ENCODE measurements around the gene PLEKHO2. TPM values are rescaled to one million over a fixed set of nuclear protein-coding genes. Genes with fewer than 3 reads are reported as not detected.

The PLEKHO2 gene
- total and polyA plus RNA-seq, 10 of the 15 experiments (the other 5 are each of a cell fraction or from before 2014, with no cell fraction given) = 1.4 to 25.6 (median 20.5) TPM

DNA sequence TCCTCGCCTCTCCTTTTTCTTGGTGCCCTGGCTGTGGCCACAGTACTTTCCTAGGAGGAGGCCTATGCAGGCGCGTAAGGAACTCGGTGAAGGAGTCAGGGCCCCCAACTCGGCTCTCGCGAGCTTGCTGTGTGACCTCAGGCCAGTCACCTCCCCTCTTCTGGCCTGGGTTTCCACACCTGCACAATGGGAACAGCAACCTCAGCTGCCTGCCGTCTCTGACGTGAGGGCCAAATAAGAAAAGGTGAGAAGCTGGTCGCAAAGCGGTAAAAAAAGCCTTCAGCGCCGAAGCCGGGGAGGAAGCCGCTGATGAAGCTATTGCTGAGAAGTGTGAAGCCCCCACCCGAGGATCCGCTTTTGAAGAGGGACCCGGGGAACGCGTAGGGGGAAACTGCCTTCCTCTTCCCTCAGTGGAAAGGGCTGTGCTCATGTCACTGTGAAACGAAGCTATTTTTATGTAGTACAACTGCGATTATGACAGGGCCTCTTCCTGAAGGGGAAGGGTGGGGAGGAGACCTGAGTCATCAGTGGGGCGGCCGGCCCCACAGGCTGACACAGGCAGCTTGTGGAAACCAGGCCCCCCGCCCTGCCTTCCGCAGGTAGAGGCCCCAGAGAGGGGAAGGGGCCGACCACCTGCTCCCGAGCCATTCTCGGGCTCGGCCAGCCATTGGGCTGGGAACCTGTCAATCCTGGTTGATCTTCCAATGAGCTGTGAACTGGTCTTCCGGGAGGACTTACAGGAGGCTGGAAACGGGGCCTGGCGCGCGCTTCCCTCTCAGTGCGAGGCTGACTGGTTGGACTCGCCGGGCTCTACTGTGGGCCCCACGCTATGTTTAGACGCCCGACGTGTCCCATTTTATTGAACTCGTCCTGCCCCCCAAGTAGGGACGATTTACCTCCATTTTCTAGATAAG, 52.0 kb downstream of the PLEKHO2 start:
- peak; percentile 99 for DNase-seq (ENCODE audit: low read depth, low spot score)
- TF ChIP-seq RCOR1 (conservative IDR thresholded peaks at IDR 0.05; ENCODE audit: low read depth, low read length) (no peak), ZBTB11 (CRISPR knock-in tag; IDR thresholded peaks at IDR 0.05) (no peak), ZNF207 (IDR thresholded peaks at IDR 0.05; ENCODE audit: borderline replicate concordance) (peak; percentile 45; the same call in 1 of the 2 replicates), SREBF2 (IDR thresholded peaks at IDR 0.05; ENCODE audit: low read length) (no peak), SUZ12 (IDR thresholded peaks at IDR 0.05; ENCODE audit: unreplicated experiment) (no peak), BRCA1 (IDR thresholded peaks at IDR 0.05; ENCODE audit: low read depth, low read length) (peak; percentile 73), PAX8 (IDR thresholded peaks at IDR 0.05) (no peak), CHD2 (IDR thresholded peaks at IDR 0.05; ENCODE audit: borderline replicate concordance, low read depth, low read length) (peak; percentile 96), LARP7 (IDR thresholded peaks at IDR 0.05) (peak; percentile 37; the same call in 1 of the 2 replicates), SPI1 (IDR thresholded peaks at IDR 0.05; ENCODE audit: borderline replicate concordance, insufficient read depth, low read depth, low read length) (peak; percentile 60), RB1 (IDR thresholded peaks at IDR 0.05; ENCODE audit: borderline replicate concordance) (0 out of 2 replicates have a peak, but pooled peaks have one; percentile 32), IRF5 (IDR thresholded peaks at IDR 0.05; ENCODE audit: borderline replicate concordance) (no peak), POLR2AphosphoS2 (IDR thresholded peaks at IDR 0.05; ENCODE audit: low read depth, low read length) (peak; percentile 34; the same call in 1 of the 2 replicates)
- TF ChIP-seq, protein P1, sequence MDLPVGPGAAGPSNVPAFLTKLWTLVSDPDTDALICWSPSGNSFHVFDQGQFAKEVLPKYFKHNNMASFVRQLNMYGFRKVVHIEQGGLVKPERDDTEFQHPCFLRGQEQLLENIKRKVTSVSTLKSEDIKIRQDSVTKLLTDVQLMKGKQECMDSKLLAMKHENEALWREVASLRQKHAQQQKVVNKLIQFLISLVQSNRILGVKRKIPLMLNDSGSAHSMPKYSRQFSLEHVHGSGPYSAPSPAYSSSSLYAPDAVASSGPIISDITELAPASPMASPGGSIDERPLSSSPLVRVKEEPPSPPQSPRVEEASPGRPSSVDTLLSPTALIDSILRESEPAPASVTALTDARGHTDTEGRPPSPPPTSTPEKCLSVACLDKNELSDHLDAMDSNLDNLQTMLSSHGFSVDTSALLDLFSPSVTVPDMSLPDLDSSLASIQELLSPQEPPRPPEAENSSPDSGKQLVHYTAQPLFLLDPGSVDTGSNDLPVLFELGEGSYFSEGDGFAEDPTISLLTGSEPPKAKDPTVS (IDR thresholded peaks at IDR 0.05; ENCODE audit: low read depth, low read length) = 0 out of 2 replicates have a peak, but pooled peaks have one; percentile 17

More for the DNA sequence above, 52.0 kb downstream of the PLEKHO2 start:
- peak overlapping the region; percentile 99 for H3K4me2 ChIP-seq (ENCODE audit: control insufficient read depth, insufficient read depth)
- under 1% methylated on average over 43 of the region's 44 CpGs for WGBS (ENCODE audit: insufficient coverage, insufficient replicate concordance, low lambda C conversion rate, missing lambda C conversion rate)
- H4K20me1 ChIP-seq (ENCODE audit: control insufficient read depth, insufficient read depth) = no peaks in the 10 kb centered on the region
- H2AFZ ChIP-seq (ENCODE audit: control insufficient read depth, low read depth, low read length) = peak overlapping the region; percentile 52
- ATAC-seq (peak; percentile 81), FAIRE-seq (peak; percentile 86)
- intact Hi-C loops (cut with micrococcal nuclease; ENCODE audit: unreplicated experiment) (loop anchor here (1.0 to 5.0 kb wide), 7 partner anchors 48 to 731 kb away; partner anchors contain the start of genes MTFMT, PIF1, PPIB and RNU5B-1), in situ Hi-C loops (cut with MboI) (loop anchor here (25.0 kb wide), 1 partner anchor 1406 kb away; no protein-coding TSS in a partner anchor)
- peaks cover 42% of the 10 kb centered on the region for H3K4me1 ChIP-seq (ENCODE audit: control insufficient read depth, insufficient read depth, low read length)
- TSS peak; percentile 97 for BruUV-seq (replicated peaks)
- CTCF ChIA-PET = interaction anchor here (0.5 to 6.2 kb wide), 31 partner anchors 8 to 404 kb away, joined by 3 to 78 read pairs (median 5); partner anchors contain the start of genes PIF1 and SPG21
- H3K9ac ChIP-seq (ENCODE audit: control insufficient read depth, insufficient read depth, low read length) = peak overlapping the region; percentile 80
- SMC1A ChIA-PET (ENCODE audit: uncharacterized antibody, unreplicated experiment) = interaction anchor here (0.8 to 7.4 kb wide), 32 partner anchors 10 to 730 kb away, joined by 3 to 118 read pairs (median 6); partner anchors contain the start of genes PIF1 and PLEKHO2
- peak overlapping the region; percentile 97 for H3K27ac ChIP-seq (ENCODE audit: control insufficient read depth, insufficient read depth)
- H3K36me3 ChIP-seq (ENCODE audit: control insufficient read depth in 2 of 2, insufficient read depth in 2 of 2, low read length in 1 of 2) = no peaks in the 10 kb centered on the region
- peaks cover 9% of the 10 kb centered on the region for H3K79me2 ChIP-seq (ENCODE audit: control insufficient read depth, insufficient read depth, low read length)
- H3K9me3 ChIP-seq (replicated peaks; ENCODE audit: control insufficient read depth, insufficient read depth, low read length) = no peaks in the 10 kb centered on the region
- H3K27me3 ChIP-seq (replicated peaks in 1 of 2; ENCODE audit: control insufficient read depth in 2 of 2, insufficient read depth in 2 of 2, low read length in 1 of 2) = no peaks in the 10 kb centered on the region
- POLR2A ChIA-PET = interaction anchor here (0.6 to 9.0 kb wide), 31 partner anchors 8 to 411 kb away, joined by 3 to 136 read pairs (median 5); partner anchors contain the start of genes ANKDD1A, PIF1, PLEKHO2 and RNU5B-1
- peak overlapping the region; percentile 78 for H3K4me3 ChIP-seq
- RAD21 ChIA-PET (ENCODE audit: unreplicated experiment) = interaction anchor here (0.6 to 5.8 kb wide), 34 partner anchors 7 to 648 kb away, joined by 3 to 129 read pairs (median 6); partner anchors contain the start of genes CLPX, PIF1, PLEKHO2 and SPG21
